ENCODE results near the gene ACACA. TPM values are rescaled to one million over a fixed set of nuclear protein-coding genes. Genes with fewer than 3 reads are reported as not detected.

ACACA gene
- total RNA-seq, 2 experiments from 2014 or later = 57.2 to 61.1 TPM

DNA sequence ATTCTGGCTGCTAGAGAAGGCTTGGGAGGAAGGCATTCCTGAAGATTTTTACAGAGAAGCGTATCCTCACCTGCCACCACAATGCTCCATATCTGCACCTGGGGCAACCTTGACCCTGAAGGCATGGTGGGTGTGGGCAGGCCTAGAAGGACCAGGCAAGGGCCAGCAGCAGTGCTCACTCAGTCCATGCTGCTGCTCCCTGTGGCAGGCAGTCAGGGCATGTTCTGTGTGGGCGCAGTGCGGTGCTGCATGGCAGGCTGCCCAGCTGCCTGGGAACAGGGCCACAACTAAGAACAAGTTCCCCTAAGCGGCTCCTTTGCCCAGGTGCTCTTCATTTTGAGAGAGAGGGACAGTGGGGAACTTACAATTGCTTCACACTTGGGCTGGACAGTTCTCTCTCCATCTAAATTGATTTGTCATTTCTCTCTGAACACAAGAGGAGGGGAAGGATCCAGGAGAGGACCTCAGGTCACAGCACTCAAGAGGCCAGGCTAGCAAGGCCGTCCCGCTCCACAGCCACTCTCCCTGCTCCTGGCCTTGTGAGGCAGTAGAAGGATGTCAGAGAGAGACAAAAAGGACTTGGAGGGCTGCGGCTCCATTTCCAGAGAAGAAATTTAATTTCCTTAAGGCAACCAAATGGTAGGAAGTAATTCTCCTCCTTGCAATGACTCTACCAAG lies 299.1 kb downstream of the ACACA start:
- H3K27ac Mint-ChIP-seq = no peak overlapping the region
- ChIA-PET POLR2A (no interaction called here), CTCF (interaction anchor here (0.7 kb wide), 1 partner anchor 1478 kb away, joined by 3 read pairs; no protein-coding TSS in a partner anchor)

DNA sequence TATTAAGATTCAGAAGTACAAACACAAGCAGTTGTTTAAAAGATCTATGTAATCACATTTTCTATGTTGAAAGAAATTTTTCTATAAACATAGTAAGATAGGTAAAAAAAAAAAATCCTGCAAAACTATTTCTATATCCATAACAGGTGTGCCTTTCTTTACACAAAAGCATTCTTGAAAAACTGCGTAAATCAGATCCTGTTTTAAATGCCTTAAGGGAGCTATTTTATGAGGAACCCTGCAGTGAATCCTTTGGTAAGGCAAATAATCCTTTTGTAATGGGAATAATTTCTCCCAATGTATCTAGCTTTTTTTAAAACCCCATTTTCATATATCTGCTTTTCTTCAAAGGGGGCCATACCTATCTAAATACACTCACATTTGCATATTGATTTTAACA lies 300.6 kb downstream of the ACACA start:
- H3K9me3 Mint-ChIP-seq (ENCODE audit: low read depth) = no peaks in the 10 kb centered on the region
- no peaks in the 10 kb centered on the region for H3K4me1 Mint-ChIP-seq
- H3K27me3 Mint-ChIP-seq = no peaks in the 10 kb centered on the region
- intact Hi-C loops (cut with DNase I, micrococcal nuclease) = no loop called here
- POLR2A ChIA-PET = no interaction called here
- H3K36me3 Mint-ChIP-seq (ENCODE audit: low read depth) = peaks cover 31% of the 10 kb centered on the region
- no peak overlapping the region for H3K27ac Mint-ChIP-seq
- DNase-seq = no peak
- CTCF ChIA-PET = interaction anchor here (0.6 to 1.3 kb wide), 2 partner anchors 9 to 1319 kb away, joined by 3 to 4 read pairs; no protein-coding TSS in a partner anchor
- H3K4me3 Mint-ChIP-seq = no peak overlapping the region
- ATAC-seq = no peak

More for the DNA sequence above, 299.1 kb downstream of the ACACA start:
- DNase-seq (no peak), ATAC-seq (no peak)
- H3K27me3 Mint-ChIP-seq = no peaks in the 10 kb centered on the region
- H3K36me3 Mint-ChIP-seq (ENCODE audit: low read depth) = peaks cover 38% of the 10 kb centered on the region
- no peak overlapping the region for H3K4me3 Mint-ChIP-seq
- H3K9me3 Mint-ChIP-seq (ENCODE audit: low read depth) = no peaks in the 10 kb centered on the region
- no peaks in the 10 kb centered on the region for H3K4me1 Mint-ChIP-seq
- intact Hi-C loops (cut with DNase I, micrococcal nuclease) = no loop called here

DNA sequence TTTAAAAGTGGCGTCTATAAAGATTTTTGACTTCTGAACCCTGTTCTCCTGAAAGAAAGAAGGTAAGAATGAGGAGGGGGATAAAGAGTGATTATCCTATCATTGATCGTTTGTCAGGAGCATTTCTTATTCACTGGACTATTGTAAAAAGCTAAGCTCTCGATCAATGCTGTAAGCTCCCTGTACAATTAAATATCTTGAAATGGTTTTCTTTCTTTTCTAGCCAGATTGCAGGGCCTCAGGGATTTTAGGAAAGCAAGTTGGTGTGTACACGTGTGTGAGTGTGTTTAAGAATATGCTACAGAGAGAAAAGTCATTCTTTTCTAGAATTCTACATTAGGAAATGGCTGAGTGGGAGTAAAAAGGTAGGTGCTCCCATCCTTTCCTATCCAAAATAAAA lies 303.4 kb downstream of the ACACA start:
- H3K4me3 Mint-ChIP-seq = no peak overlapping the region
- POLR2A ChIA-PET = no interaction called here

DNA sequence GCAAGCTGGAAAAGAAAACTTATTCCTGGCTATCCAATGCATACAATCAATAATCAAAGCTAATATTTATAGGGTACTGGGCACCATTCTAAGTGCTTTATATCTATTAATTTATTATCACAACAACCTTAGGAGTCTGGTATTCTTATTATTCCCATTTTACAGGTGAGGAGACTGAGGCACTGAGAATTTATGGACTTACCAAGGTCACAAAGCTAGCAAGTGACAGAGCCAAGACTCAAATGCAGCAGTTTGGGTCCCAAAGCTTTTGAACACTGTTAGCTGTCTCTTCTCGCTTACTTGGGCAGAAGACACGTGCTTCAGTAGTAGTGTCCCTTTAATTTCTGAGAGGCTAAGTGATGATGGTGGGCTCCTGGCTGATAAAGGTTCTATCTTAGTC lies 305.3 kb downstream of the ACACA start:
- H3K36me3 Mint-ChIP-seq (ENCODE audit: low read depth) = peaks cover 33% of the 10 kb centered on the region
- H3K27me3 Mint-ChIP-seq = no peaks in the 10 kb centered on the region
- H3K4me3 Mint-ChIP-seq = no peak overlapping the region
- no peak overlapping the region for H3K27ac Mint-ChIP-seq
- DNase-seq = no peak
- CTCF ChIA-PET = interaction anchor here (0.8 kb wide), 1 partner anchor 10 kb away, joined by 3 read pairs; no protein-coding TSS in a partner anchor
- intact Hi-C loops (cut with DNase I, micrococcal nuclease) = no loop called here
- no peaks in the 10 kb centered on the region for H3K4me1 Mint-ChIP-seq
- H3K9me3 Mint-ChIP-seq (ENCODE audit: low read depth) = no peaks in the 10 kb centered on the region
- ATAC-seq = no peak
- POLR2A ChIA-PET = no interaction called here

More for the DNA sequence above, 303.4 kb downstream of the ACACA start:
- DNase-seq (no peak), ATAC-seq (no peak)
- intact Hi-C loops (cut with DNase I, micrococcal nuclease) = no loop called here
- Mint-ChIP-seq H3K36me3 (ENCODE audit: low read depth) (peaks cover 17% of the 10 kb centered on the region), H3K27me3 (no peaks in the 10 kb centered on the region), H3K27ac (no peak overlapping the region), H3K9me3 (ENCODE audit: low read depth) (no peaks in the 10 kb centered on the region), H3K4me1 (no peaks in the 10 kb centered on the region)
- CTCF ChIA-PET = no interaction called here

DNA sequence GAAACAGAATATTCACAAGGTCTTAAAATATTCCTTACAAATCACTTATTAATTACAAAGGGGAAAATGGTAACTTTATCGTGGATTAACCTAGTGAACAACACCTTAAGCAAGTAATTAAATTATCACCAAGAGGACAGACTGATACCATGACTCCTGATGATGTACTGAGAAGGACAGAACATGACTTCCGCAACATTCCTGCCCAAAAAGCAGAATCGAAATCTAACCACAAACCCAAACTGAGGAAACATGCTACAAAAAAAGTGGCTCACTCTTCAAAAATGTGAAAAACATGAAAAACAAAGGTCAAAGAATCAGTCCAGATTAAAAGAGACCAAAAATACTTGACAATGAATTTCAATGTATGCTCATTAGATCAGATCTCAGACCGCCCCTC lies 306.4 kb downstream of the ACACA start:
- no peak for DNase-seq
- ChIA-PET CTCF (no interaction called here), POLR2A (no interaction called here)
- Mint-ChIP-seq H3K36me3 (ENCODE audit: low read depth) (peaks cover 35% of the 10 kb centered on the region), H3K27me3 (no peaks in the 10 kb centered on the region), H3K27ac (no peak overlapping the region), H3K9me3 (ENCODE audit: low read depth) (no peaks in the 10 kb centered on the region), H3K4me1 (no peaks in the 10 kb centered on the region), H3K4me3 (no peak overlapping the region)
- intact Hi-C loops (cut with DNase I, micrococcal nuclease) = no loop called here
- ATAC-seq = no peak

DNA sequence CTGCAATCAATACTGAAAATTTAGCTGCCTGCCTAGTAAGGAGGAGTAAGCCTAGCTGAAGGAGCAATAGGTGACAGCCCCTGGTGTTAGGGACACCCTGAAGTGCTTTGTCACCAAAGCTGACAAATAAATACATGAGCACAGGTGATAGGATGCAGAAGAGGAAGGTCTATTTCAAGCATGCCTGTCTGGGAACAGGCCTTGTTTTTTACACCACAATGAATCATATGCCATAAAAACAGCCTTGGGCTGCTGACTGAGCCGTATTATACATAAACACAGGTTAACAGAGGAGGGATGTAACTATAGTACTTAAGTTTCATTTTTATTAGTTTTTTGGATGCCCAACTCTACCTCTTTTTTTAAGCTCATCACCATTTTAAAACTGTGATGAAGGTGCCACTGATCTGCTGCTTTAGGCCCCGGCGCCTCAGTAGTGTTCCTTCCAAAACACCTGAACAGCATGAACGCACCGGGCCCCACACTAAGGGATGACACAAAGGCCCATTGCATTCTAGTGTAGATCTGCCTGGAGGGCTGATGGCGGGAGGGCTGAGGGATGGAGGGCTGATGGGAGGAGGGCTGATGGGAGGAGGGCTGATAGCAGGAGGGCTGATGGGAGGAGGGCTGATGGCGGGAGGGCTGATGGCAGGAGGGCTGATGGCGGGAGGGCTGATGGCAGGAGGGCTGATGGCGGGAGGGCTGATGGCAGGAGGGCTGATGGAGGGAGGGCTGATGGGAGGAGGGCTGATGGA lies 307.5 kb downstream of the ACACA start:
- Mint-ChIP-seq H3K4me1 (no peaks in the 10 kb centered on the region), H3K27me3 (no peaks in the 10 kb centered on the region), H3K4me3 (no peak overlapping the region), H3K27ac (no peak overlapping the region), H3K9me3 (ENCODE audit: low read depth) (no peaks in the 10 kb centered on the region), H3K36me3 (ENCODE audit: low read depth) (peaks cover 40% of the 10 kb centered on the region)
- ATAC-seq (no peak), DNase-seq (no peak)
- CTCF ChIA-PET = no interaction called here
- POLR2A ChIA-PET = no interaction called here
- intact Hi-C loops (cut with DNase I, micrococcal nuclease) = no loop called here

DNA sequence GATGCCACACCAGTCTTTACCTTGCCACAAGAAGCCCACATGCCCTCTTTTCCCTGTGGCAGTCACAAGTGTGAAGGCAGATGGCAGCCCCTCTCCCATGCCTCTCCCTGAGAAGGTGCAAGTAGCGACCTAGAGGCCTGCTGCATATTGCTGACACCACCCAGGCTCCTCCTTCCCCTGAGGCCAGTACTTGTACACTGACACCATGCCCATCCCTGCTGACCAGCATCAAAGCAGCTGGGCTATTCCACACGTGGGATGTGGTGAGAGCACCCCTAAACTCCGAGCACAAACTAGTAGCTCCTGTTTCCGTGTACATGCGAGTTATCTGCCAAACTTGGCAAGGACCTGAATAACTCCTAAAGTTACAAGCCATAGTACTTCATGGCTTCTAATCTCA lies 308.5 kb downstream of the ACACA start:
- Mint-ChIP-seq H3K36me3 (ENCODE audit: low read depth) (peaks cover 37% of the 10 kb centered on the region), H3K4me1 (no peaks in the 10 kb centered on the region), H3K27me3 (no peaks in the 10 kb centered on the region), H3K4me3 (no peak overlapping the region), H3K9me3 (ENCODE audit: low read depth) (no peaks in the 10 kb centered on the region), H3K27ac (no peak overlapping the region)
- ATAC-seq = no peak
- no peak for DNase-seq
- ChIA-PET CTCF (no interaction called here), POLR2A (no interaction called here)
- intact Hi-C loops (cut with DNase I, micrococcal nuclease) = no loop called here

DNA sequence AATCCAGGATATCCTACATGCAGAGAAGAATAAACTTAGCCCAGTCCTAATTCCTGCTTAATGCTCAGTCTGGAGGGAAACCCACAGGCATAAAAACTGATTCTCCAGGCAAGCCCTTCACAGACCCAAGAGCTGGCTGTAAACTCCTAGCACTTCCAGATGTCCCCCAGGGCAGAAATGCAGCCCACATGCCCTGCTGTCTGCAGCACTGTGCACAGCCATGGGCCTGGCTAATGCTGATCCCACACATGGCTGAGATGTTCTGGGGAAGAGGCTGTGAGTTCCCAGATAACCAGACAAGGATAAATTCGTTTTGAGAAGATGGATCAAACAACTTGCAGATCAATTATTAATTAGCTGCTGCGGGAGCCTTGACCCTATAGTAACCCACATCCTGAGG lies 309.5 kb downstream of the ACACA start:
- DNase-seq = no peak
- Mint-ChIP-seq H3K27me3 (no peaks in the 10 kb centered on the region), H3K36me3 (ENCODE audit: low read depth) (peaks cover 37% of the 10 kb centered on the region), H3K9me3 (ENCODE audit: low read depth) (no peaks in the 10 kb centered on the region), H3K27ac (no peak overlapping the region), H3K4me3 (no peak overlapping the region), H3K4me1 (peaks cover 1% of the 10 kb centered on the region)
- ChIA-PET CTCF (no interaction called here), POLR2A (no interaction called here)
- ATAC-seq = no peak
- intact Hi-C loops (cut with DNase I, micrococcal nuclease) = no loop called here

DNA sequence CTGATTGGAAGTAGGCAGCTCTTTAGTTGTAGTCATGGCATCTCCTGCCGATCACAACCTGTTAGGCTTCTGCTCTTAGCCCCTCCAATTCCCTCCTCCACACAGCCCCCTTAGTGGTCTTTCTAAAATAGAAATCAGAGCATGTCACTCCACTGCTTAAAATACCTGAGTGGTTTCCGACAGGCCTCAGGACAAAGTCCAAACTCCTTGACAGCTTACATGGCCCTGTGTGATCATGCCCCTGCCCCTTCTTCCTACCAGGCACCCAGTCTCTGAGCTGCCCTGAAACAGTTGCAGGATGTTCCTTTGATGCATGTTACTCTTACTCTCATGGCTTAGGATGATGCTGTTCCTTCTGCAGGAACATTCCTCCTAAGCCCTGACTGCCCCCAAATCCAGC lies 310.6 kb downstream of the ACACA start:
- H3K36me3 Mint-ChIP-seq (ENCODE audit: low read depth) = peaks cover 34% of the 10 kb centered on the region
- H3K27ac Mint-ChIP-seq = no peak overlapping the region

DNA sequence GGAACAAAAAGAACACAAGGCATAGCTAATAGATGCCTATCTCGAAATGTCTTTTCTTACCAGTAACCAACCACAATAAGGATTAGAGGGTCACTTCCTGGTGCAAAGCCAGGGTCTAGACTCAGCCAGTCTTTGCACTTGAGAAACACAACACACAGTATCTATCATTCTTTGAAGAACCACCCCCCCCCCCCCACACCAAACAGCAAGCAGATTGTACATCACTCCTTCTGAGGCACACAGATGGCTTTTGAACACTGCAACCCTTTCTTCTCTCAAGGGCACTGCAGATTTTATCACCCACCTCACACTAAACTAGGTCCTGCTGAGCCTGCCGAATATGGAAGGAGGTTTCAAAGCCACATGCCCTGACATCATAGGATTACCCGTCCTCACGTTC lies 312.2 kb downstream of the ACACA start:
- Mint-ChIP-seq H3K4me3 (no peak overlapping the region), H3K36me3 (ENCODE audit: low read depth) (peaks cover 42% of the 10 kb centered on the region), H3K27ac (no peak overlapping the region), H3K9me3 (ENCODE audit: low read depth) (no peaks in the 10 kb centered on the region), H3K4me1 (peaks cover 19% of the 10 kb centered on the region), H3K27me3 (no peaks in the 10 kb centered on the region)
- DNase-seq (no peak), ATAC-seq (no peak)
- POLR2A ChIA-PET = no interaction called here
- CTCF ChIA-PET = interaction anchor here (0.6 to 1.3 kb wide), 2 partner anchors 10 to 186 kb away, joined by 3 read pairs; no protein-coding TSS in a partner anchor
- intact Hi-C loops (cut with DNase I, micrococcal nuclease) = no loop called here

More for the DNA sequence above, 310.6 kb downstream of the ACACA start:
- intact Hi-C loops (cut with DNase I, micrococcal nuclease) = no loop called here
- Mint-ChIP-seq H3K27me3 (no peaks in the 10 kb centered on the region), H3K4me1 (peaks cover 4% of the 10 kb centered on the region), H3K4me3 (no peak overlapping the region), H3K9me3 (ENCODE audit: low read depth) (no peaks in the 10 kb centered on the region)
- POLR2A ChIA-PET = interaction anchor here (0.6 kb wide), 1 partner anchor 218 kb away, joined by 4 read pairs; no protein-coding TSS in a partner anchor
- CTCF ChIA-PET = no interaction called here
- no peak for DNase-seq
- ATAC-seq = no peak

DNA sequence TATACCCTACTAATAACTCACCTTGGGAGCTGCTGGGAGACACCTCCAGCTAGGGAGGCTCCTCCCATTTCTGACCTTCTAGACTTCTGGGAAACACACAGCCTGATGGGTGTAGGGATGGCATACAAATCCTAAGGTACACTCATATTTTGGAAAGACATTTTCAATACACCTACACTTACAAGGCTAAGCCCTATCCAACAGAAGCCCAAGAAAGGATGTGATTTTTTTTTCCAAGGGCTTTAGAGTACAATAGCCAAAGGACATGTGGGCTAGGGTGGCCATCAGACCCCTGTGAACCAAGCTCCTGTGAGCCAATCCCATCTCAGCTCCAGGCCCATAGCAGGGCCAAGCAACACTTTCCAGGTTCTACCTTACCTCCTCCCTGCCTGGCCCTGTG lies 313.9 kb downstream of the ACACA start:
- DNase-seq (no peak), ATAC-seq (no peak)
- Mint-ChIP-seq H3K27me3 (no peaks in the 10 kb centered on the region), H3K4me3 (no peak overlapping the region), H3K4me1 (peaks cover 33% of the 10 kb centered on the region), H3K36me3 (ENCODE audit: low read depth) (peaks cover 41% of the 10 kb centered on the region), H3K27ac (no peak overlapping the region), H3K9me3 (ENCODE audit: low read depth) (no peaks in the 10 kb centered on the region)
- intact Hi-C loops (cut with DNase I, micrococcal nuclease) = no loop called here
- ChIA-PET POLR2A (no interaction called here), CTCF (interaction anchor here (0.8 kb wide), 1 partner anchor 10 kb away, joined by 3 read pairs; no protein-coding TSS in a partner anchor)

DNA sequence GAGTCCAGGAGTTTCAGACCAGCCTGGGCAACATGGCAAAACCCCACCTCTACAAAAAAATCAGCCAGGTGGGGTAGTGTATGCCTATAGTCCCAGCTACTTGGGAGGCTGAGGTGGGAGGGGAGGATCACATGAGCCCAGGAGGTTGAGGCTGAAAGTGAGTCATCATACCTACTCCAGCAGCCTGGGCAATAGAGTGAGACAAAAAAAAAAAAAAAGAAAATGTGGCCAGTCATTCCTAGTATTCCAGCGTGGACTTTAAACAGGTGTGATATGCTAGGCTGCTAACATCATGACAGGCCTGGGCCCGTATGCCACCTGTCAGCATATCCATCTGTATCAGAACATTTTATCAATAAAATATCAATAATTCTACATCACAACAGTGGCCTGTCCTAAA lies 314.6 kb downstream of the ACACA start:
- intact Hi-C loops (cut with DNase I, micrococcal nuclease) = no loop called here
- no peak for ATAC-seq

More for the DNA sequence above, 314.6 kb downstream of the ACACA start:
- ChIA-PET POLR2A (no interaction called here), CTCF (no interaction called here)
- DNase-seq = no peak
- Mint-ChIP-seq H3K4me1 (peaks cover 35% of the 10 kb centered on the region), H3K27me3 (no peaks in the 10 kb centered on the region), H3K27ac (no peak overlapping the region), H3K4me3 (no peak overlapping the region), H3K9me3 (ENCODE audit: low read depth) (no peaks in the 10 kb centered on the region), H3K36me3 (ENCODE audit: low read depth) (peaks cover 40% of the 10 kb centered on the region)

Measured in activated CD4-positive, alpha-beta T cell treated with anti-CD3 and anti-CD28 coated beads for 36 hours (primary cell).